SK-N-DZ (cell line): ENCODE data around the gene FHOD3.

Source experiments
- DNase-seq: peaks from one replicate; pipeline ENCODE4 v3.0.0-alpha.2; 2015; ENCODE audit warnings: low spot score

Gene FHOD3

GRCh38 chr18:36381075-36381474 is 83.6 kb downstream of the FHOD3 start:
- DNase-seq: no peak

- no peak for DNase-seq
Observed at GRCh38 chr18:36382854-36383253, 85.3 kb downstream of the FHOD3 start.

GRCh38 chr18:36386150-36386920 is 88.8 kb downstream of the FHOD3 start:
- DNase-seq: no peak

- no peak for DNase-seq
Observed at GRCh38 chr18:36387310-36387709, 89.8 kb downstream of the FHOD3 start.

GRCh38 chr18:36388310-36388709 is 90.8 kb downstream of the FHOD3 start:
- no peak for DNase-seq

- no peak for DNase-seq
Observed at GRCh38 chr18:36389027-36389426, 91.5 kb downstream of the FHOD3 start.

GRCh38 chr18:36389811-36390581 is 92.5 kb downstream of the FHOD3 start:
- peak; percentile 27 for DNase-seq

GRCh38 chr18:36391426-36392145 is 94.1 kb downstream of the FHOD3 start:
- no peak for DNase-seq

- peak; percentile 48 for DNase-seq
Observed at GRCh38 chr18:36392164-36392978, 94.9 kb downstream of the FHOD3 start.

- no peak for DNase-seq
Observed at GRCh38 chr18:36392979-36393287, 95.4 kb downstream of the FHOD3 start.

- DNase-seq: no peak
Observed at GRCh38 chr18:36394486-36394885, 97.0 kb downstream of the FHOD3 start.

- DNase-seq: no peak
Observed at GRCh38 chr18:36396190-36396589, 98.7 kb downstream of the FHOD3 start.

- DNase-seq: no peak
Observed at GRCh38 chr18:36397033-36397432, 99.5 kb downstream of the FHOD3 start.

- no peak for DNase-seq
Observed at GRCh38 chr18:36398419-36398818, 100.9 kb downstream of the FHOD3 start.

GRCh38 chr18:36399055-36399454 is 101.5 kb downstream of the FHOD3 start:
- no peak for DNase-seq

- no peak for DNase-seq
Observed at GRCh38 chr18:36401462-36401861, 103.9 kb downstream of the FHOD3 start.

- no peak for DNase-seq
Observed at GRCh38 chr18:36402765-36403396, 105.4 kb downstream of the FHOD3 start.

- peak; percentile 38 for DNase-seq
Observed at GRCh38 chr18:36403896-36404820, 106.6 kb downstream of the FHOD3 start.

- DNase-seq: no peak
Observed at GRCh38 chr18:36405611-36406010, 108.1 kb downstream of the FHOD3 start.

- DNase-seq: peak; percentile 76
Observed at GRCh38 chr18:36406805-36407204, 109.3 kb downstream of the FHOD3 start.
